Adrenal gland (tissue), 5 donors: ENCODE results near the gene MTIF2.

Source experiments
- POLR2A ChIP-seq, 2 donors: fragments of 450-650 bp; IDR thresholded peaks; one replicate each; pipeline ENCODE4 v1.6.1; 2017; ENCODE audit warnings: antibody characterized with exemption in 2 of 2, mild to moderate bottlenecking in 2 of 2, moderate library complexity in 1 of 2
- TF ChIP-seq, protein P1 (sequence below), 6 experiments: fragments of 450-650 bp in 4 of 6; fragments of 200-600 bp in 2 of 6; sonication (generic) in 1 of 6; IDR thresholded peaks; 1 replicate in 5 of 6; 2 replicates in 1 of 6; pipeline versions ENCODE4 v1.5.1 to v1.8.0; 2016 to 2021; ENCODE audit warnings: antibody characterized with exemption in 6 of 6, mild to moderate bottlenecking in 2 of 6, moderate library complexity in 1 of 6
- donor health status: DM: no; HTN: no; CAD: no.

DNA sequence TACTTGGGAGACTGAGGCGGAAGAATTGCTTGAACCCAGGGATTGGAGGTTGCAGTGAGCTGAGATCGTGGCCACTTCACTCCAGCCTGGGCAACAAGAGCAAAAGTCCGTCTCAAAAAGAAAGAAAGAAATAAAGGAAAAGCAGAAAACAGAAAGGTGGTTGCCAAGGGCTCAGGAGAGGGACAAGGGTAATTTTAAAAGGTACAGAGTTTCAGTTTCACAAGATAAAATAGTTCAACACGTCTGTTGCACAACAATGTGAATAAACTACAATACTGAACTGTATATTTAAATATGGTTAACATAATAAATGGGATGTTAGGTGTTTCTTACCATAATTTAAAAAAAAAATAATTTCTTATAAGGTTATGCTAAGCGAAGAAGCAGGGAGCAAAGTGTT lies 23.6 kb downstream of the MTIF2 start:
- TF ChIP-seq, protein P1, sequence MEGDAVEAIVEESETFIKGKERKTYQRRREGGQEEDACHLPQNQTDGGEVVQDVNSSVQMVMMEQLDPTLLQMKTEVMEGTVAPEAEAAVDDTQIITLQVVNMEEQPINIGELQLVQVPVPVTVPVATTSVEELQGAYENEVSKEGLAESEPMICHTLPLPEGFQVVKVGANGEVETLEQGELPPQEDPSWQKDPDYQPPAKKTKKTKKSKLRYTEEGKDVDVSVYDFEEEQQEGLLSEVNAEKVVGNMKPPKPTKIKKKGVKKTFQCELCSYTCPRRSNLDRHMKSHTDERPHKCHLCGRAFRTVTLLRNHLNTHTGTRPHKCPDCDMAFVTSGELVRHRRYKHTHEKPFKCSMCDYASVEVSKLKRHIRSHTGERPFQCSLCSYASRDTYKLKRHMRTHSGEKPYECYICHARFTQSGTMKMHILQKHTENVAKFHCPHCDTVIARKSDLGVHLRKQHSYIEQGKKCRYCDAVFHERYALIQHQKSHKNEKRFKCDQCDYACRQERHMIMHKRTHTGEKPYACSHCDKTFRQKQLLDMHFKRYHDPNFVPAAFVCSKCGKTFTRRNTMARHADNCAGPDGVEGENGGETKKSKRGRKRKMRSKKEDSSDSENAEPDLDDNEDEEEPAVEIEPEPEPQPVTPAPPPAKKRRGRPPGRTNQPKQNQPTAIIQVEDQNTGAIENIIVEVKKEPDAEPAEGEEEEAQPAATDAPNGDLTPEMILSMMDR (IDR thresholded peaks at IDR 0.05), result no peak
- TF ChIP-seq POLR2A (IDR thresholded peaks at IDR 0.05), result no peak
